HepG2 (cell line): Measurements from ENCODE around the gene NUDT14. TPM values are rescaled to one million over a fixed set of nuclear protein-coding genes. Genes with fewer than 3 reads are reported as not detected.

Experiments used
- ATAC-seq: fragments of 200-7000 bp; cut with Tn5 transposase; 3 replicates; pipeline ENCODE4 v1.9.1; 2020; ENCODE audit warnings: mild to moderate bottlenecking, moderate library complexity
- BruUV-seq: library from RNA; stranded (reverse); fragments of 400-500 nt; replicated peaks from 2 replicates; lab custom pipeline; 2021; lab: Mats Ljungman, UMichigan
- CTCF ChIA-PET: fragments of 300-600 bp; formaldehyde crosslinking; extraction: SDS; loops from one replicate; lab custom pipeline; 2021; ENCODE audit warnings: low total read pairs, inconsistent platforms, low intra/inter-chr PET ratio; lab: Yijun Ruan, JAX
- POLR2A ChIA-PET: fragments of 350-600 bp; sonication (Branson Sonifier 250); formaldehyde crosslinking; loops from one replicate; lab custom pipeline; 2020; ENCODE audit warnings: antibody characterized with exemption, inconsistent platforms; lab: Yijun Ruan, JAX
- DNase-seq: peaks from one replicate; pipeline ENCODE4 v3.0.0-alpha.2; 2015; ENCODE audit warnings: low spot score
- FAIRE-seq: peaks from 3 replicates; lab custom pipeline; 2011; peaks lifted over from hg19 to GRCh38; lab: Jason Lieb, UNC
- H2AFZ ChIP-seq: one replicate; pipeline ENCODE4 v1.6.1; 2011; ENCODE audit warnings: low read length, inconsistent platforms
- H3K27ac ChIP-seq: fragments of 300-600 bp; 3 replicates; pipeline ENCODE4 v1.8.0; 2011; ENCODE audit warnings: mixed run types, mild to moderate bottlenecking, mixed read lengths, low read length, inconsistent platforms; ENCODE audit not compliant: insufficient read depth; ENCODE audit errors: extremely low read length
- H3K27me3 ChIP-seq, 2 experiments: fragments of 200-600 bp in 1 of 2; 2 replicates in 1 of 2; 3 replicates in 1 of 2; pipeline versions ENCODE4 v1.6.0 to v1.8.0; 2011; ENCODE audit warnings: low read length in 2 of 2, mild to moderate bottlenecking in 2 of 2, moderate library complexity in 2 of 2, inconsistent platforms in 1 of 2; ENCODE audit not compliant: insufficient read depth in 2 of 2, control insufficient read depth in 1 of 2
- H3K36me3 ChIP-seq, 2 experiments: fragments of 200-600 bp in 1 of 2; replicated peaks in 1 of 2; 2 replicates in 1 of 2; 3 replicates in 1 of 2; pipeline versions ENCODE4 v1.5.1 to v1.8.0; 2011; ENCODE audit warnings: low read length in 2 of 2, inconsistent platforms in 1 of 2; ENCODE audit not compliant: insufficient read depth in 2 of 2, control insufficient read depth in 1 of 2
- H3K4me1 ChIP-seq: 2 replicates; pipeline ENCODE4 v1.5.1; 2012; ENCODE audit warnings: low read length, inconsistent platforms; ENCODE audit not compliant: insufficient read depth
- H3K4me2 ChIP-seq: 2 replicates; pipeline ENCODE4 v1.6.0; 2011; ENCODE audit warnings: low read depth, low read length, inconsistent platforms
- H3K4me3 ChIP-seq, 3 experiments: fragments of 200-600 bp in 1 of 3; sonication (generic), shearing (Covaris generic) in 1 of 3; replicated peaks in 1 of 3; 2 replicates each; pipeline ENCODE4 v1.5.1; 2011 to 2016; ENCODE audit warnings: low read length in 3 of 3, inconsistent platforms in 2 of 3, low read depth in 2 of 3, mild to moderate bottlenecking in 2 of 3, control low read depth in 1 of 3, mixed read lengths in 1 of 3; ENCODE audit not compliant: insufficient read depth in 1 of 3
- H3K79me2 ChIP-seq: one replicate; pipeline ENCODE4 v1.6.1; 2011; ENCODE audit warnings: low read length, inconsistent platforms; ENCODE audit not compliant: insufficient read depth
- H3K9ac ChIP-seq: 2 replicates; pipeline ENCODE4 v1.6.0; 2011; ENCODE audit warnings: mild to moderate bottlenecking, low read depth, low read length, inconsistent platforms; ENCODE audit not compliant: insufficient read depth
- H3K9me3 ChIP-seq: 2 replicates; pipeline ENCODE4 v1.5.1; 2012; ENCODE audit warnings: mild to moderate bottlenecking, low read length
- H4K20me1 ChIP-seq: 2 replicates; pipeline ENCODE4 v1.6.0; 2011; ENCODE audit warnings: inconsistent platforms, mild to moderate bottlenecking, low read length, moderate library complexity; ENCODE audit not compliant: insufficient read depth
- FOXA3 ChIP-seq: IDR thresholded peaks from 2 replicates; pipeline ENCODE4 v1.6.1; 2016; ENCODE audit warnings: missing genetic modification reagents, missing compliant biosample characterization
- GATAD1 ChIP-seq: IDR thresholded peaks from 2 replicates; pipeline ENCODE4 v1.6.1; 2016; ENCODE audit warnings: missing genetic modification reagents, missing compliant biosample characterization
- HNF4G ChIP-seq, 2 experiments: sonication (generic) in 1 of 2; formaldehyde crosslinking in 1 of 2; IDR thresholded peaks; 2 replicates each; pipeline versions ENCODE4 v1.4.0 to v1.6.1; 2011 to 2020; ENCODE audit warnings: borderline replicate concordance in 2 of 2, low read depth in 2 of 2, mild to moderate bottlenecking in 2 of 2, low read length in 1 of 2, missing genetic modification reagents in 1 of 2, moderate library complexity in 1 of 2
- MED8 ChIP-seq: sonication (generic); formaldehyde crosslinking; IDR thresholded peaks from 2 replicates; pipeline ENCODE4 v1.8.1; 2023; ENCODE audit warnings: mild to moderate bottlenecking, missing genetic modification reagents; ENCODE audit not compliant: insufficient replicate concordance
- SOX6 ChIP-seq, 2 experiments: fragments of 450-650 bp in 1 of 2; sonication (generic) in 1 of 2; formaldehyde crosslinking in 1 of 2; IDR thresholded peaks; 2 replicates each; pipeline versions ENCODE4 v1.4.0 to v1.6.1; 2017 to 2020; ENCODE audit warnings: antibody characterized with exemption in 1 of 2, mild to moderate bottlenecking in 1 of 2, missing genetic modification reagents in 1 of 2
- ZFP1 ChIP-seq: IDR thresholded peaks from 2 replicates; pipeline ENCODE4 v1.6.1; 2016
- ZNF207 ChIP-seq: fragments of 450-650 bp; IDR thresholded peaks from 2 replicates; pipeline ENCODE4 v1.6.1; 2016; ENCODE audit warnings: antibody characterized with exemption, borderline replicate concordance
- ZNF296 ChIP-seq: sonication (generic); formaldehyde crosslinking; conservative IDR thresholded peaks from 2 replicates; pipeline ENCODE4 v1.5.0; 2020; ENCODE audit warnings: mild to moderate bottlenecking, missing genetic modification reagents
- ZSCAN29 ChIP-seq: sonication (generic); formaldehyde crosslinking; conservative IDR thresholded peaks from 2 replicates; pipeline ENCODE4 v1.4.0; 2020; ENCODE audit warnings: mild to moderate bottlenecking, missing genetic modification reagents
- WGBS: methylation state at CpG from one replicate; pipeline ENCODE4 v1.1.6; 2017; ENCODE audit warnings: low lambda C conversion rate; 5-methylcytosine and 5-hydroxymethylcytosine counted together
- in situ Hi-C: cut with HindIII; loops from 2 replicates; pipeline ENCODE4 v1.10.0; 2017; ENCODE audit warnings: low pct_unique_long_range_greater_than_20kb; ENCODE audit not compliant: extremely low pct_ligation_motif_present
- intact Hi-C: fragments of 100-400 bp; cut with micrococcal nuclease; formaldehyde crosslinking; loops from one replicate; pipeline ENCODE4 v1.10.0; 2022; ENCODE audit not compliant: unreplicated experiment
- polyA plus RNA-seq, 8 experiments: library from polyadenylated mRNA; depleted of rRNA in 3 of 8; stranded (reverse) in 7 of 8; unstranded in 1 of 8; fragments of >200 nt; fragmentation: Illumina TruSeq in 4 of 8; extraction: Trizol in 4 of 8; gene quantifications; 2 replicates each; pipeline versions ENCODE4 v1.2.1 to v1.2.3, GENCODE V29; 2011 to 2016; ENCODE audit warnings: low read depth in 4 of 8, missing spikeins in 1 of 8, mixed read lengths in 1 of 8; ENCODE audit not compliant: insufficient read depth in 1 of 8
- total RNA-seq, 5 experiments: library from RNA; depleted of rRNA; stranded (reverse); fragments of >200 nt; fragmentation: Illumina TruSeq; extraction: Trizol; gene quantifications; 2 replicates each; pipeline ENCODE4 v1.2.3, GENCODE V29; 2016; ENCODE audit warnings: low read depth in 1 of 5
- TF ChIP-seq, protein P1 (sequence below): IDR thresholded peaks from 2 replicates; pipeline ENCODE4 v1.6.1; 2016
- TF ChIP-seq, protein P2 (sequence below), 2 experiments: fragments of 450-650 bp in 1 of 2; sonication (generic) in 1 of 2; formaldehyde crosslinking in 1 of 2; IDR thresholded peaks; 2 replicates each; pipeline versions ENCODE4 v1.6.1 to v1.8.0; 2016 to 2022; ENCODE audit warnings: antibody characterized with exemption in 1 of 2, mild to moderate bottlenecking in 1 of 2, missing genetic modification reagents in 1 of 2
- TF ChIP-seq, protein P3 (sequence below): sonication (generic); formaldehyde crosslinking; IDR thresholded peaks from 2 replicates; pipeline ENCODE4 v1.4.0; 2020; ENCODE audit warnings: mild to moderate bottlenecking, missing genetic modification reagents

The NUDT14 gene
- total and polyA plus RNA-seq, 2 of the 13 experiments (the other 11 are each of a cell fraction or from before 2014, with no cell fraction given) = 5.8 to 6.1 TPM

DNA sequence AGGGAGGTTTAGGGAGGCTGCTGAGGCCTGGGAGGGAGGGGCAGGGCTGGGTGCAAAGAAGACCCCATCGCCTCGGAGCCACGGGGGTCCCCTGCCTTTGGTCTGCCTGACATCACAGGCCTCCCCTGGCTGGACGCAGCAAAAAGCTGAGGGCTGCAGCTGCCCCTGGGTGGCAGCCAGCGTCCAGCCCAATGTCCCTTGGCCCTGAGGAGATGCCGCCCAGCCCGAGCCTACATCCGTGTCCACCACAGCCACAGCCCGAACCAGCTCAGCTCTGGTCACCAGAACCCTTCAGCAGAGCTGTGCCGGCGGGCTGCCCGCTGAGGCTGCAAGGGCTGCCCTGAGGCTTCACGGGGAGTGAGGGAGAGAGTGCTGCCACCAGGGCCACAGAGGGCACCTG is 1.9 kb downstream of the NUDT14 start:
- peaks cover 16 to 86% of the 10 kb centered on the region in 2 experiments for H3K27me3 ChIP-seq
- BruUV-seq = no TSS peak
- peak; percentile 8; the same call in 1 of the 3 replicates for ATAC-seq
- no peak overlapping the region for H3K9ac ChIP-seq
- WGBS = 62% methylated on average over 3 of the region's 13 CpGs
- in situ Hi-C loops (no loop called here), intact Hi-C loops (no loop called here)
- ChIA-PET CTCF (no interaction called here), POLR2A (no interaction called here)
- 0 out of 2 replicates have a peak, but pooled peaks cover 3% of the 10 kb centered on the region for H4K20me1 ChIP-seq
- no peak overlapping the region for H3K4me2 ChIP-seq
- no peak overlapping the region for H3K27ac ChIP-seq
- no peaks in the 10 kb centered on the region for H3K79me2 ChIP-seq
- H3K4me3 ChIP-seq = no peak overlapping the region
- peaks cover 19% of the 10 kb centered on the region; the same call in 1 of the 2 replicates for H3K4me1 ChIP-seq
- no peak for DNase-seq
- no peaks in the 10 kb centered on the region for H3K9me3 ChIP-seq
- no peaks in the 10 kb centered on the region for H3K36me3 ChIP-seq
- FAIRE-seq = no peak
- no peak overlapping the region for H2AFZ ChIP-seq
- TF ChIP-seq SOX6 (IDR thresholded peaks at IDR 0.05) (no peak), SOX6 (CRISPR knock-in tag; IDR thresholded peaks at IDR 0.05) (no peak), ZFP1 (CRISPR knock-in tag) (no peak), MED8 (CRISPR knock-in tag) (no peak), ZSCAN29 (CRISPR knock-in tag) (no peak), ZNF207 (no peak), HNF4G (IDR thresholded peaks at IDR 0.05; ENCODE audit: borderline replicate concordance, low read depth, low read length) (no peak), HNF4G (CRISPR knock-in tag; IDR thresholded peaks at IDR 0.05; ENCODE audit: borderline replicate concordance, low read depth) (no peak), FOXA3 (CRISPR knock-in tag) (no peak), ZNF296 (CRISPR knock-in tag) (no peak), GATAD1 (no peak)
- TF ChIP-seq, protein P1, sequence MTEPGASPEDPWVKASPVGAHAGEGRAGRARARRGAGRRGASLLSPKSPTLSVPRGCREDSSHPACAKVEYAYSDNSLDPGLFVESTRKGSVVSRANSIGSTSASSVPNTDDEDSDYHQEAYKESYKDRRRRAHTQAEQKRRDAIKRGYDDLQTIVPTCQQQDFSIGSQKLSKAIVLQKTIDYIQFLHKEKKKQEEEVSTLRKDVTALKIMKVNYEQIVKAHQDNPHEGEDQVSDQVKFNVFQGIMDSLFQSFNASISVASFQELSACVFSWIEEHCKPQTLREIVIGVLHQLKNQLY (CRISPR knock-in tag) = no peak
- TF ChIP-seq, protein P2, sequence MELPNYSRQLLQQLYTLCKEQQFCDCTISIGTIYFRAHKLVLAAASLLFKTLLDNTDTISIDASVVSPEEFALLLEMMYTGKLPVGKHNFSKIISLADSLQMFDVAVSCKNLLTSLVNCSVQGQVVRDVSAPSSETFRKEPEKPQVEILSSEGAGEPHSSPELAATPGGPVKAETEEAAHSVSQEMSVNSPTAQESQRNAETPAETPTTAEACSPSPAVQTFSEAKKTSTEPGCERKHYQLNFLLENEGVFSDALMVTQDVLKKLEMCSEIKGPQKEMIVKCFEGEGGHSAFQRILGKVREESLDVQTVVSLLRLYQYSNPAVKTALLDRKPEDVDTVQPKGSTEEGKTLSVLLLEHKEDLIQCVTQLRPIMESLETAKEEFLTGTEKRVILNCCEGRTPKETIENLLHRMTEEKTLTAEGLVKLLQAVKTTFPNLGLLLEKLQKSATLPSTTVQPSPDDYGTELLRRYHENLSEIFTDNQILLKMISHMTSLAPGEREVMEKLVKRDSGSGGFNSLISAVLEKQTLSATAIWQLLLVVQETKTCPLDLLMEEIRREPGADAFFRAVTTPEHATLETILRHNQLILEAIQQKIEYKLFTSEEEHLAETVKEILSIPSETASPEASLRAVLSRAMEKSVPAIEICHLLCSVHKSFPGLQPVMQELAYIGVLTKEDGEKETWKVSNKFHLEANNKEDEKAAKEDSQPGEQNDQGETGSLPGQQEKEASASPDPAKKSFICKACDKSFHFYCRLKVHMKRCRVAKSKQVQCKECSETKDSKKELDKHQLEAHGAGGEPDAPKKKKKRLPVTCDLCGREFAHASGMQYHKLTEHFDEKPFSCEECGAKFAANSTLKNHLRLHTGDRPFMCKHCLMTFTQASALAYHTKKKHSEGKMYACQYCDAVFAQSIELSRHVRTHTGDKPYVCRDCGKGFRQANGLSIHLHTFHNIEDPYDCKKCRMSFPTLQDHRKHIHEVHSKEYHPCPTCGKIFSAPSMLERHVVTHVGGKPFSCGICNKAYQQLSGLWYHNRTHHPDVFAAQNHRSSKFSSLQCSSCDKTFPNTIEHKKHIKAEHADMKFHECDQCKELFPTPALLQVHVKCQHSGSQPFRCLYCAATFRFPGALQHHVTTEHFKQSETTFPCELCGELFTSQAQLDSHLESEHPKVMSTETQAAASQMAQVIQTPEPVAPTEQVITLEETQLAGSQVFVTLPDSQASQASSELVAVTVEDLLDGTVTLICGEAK (IDR thresholded peaks at IDR 0.05) = no peak
- TF ChIP-seq, protein P2 (CRISPR knock-in tag; IDR thresholded peaks at IDR 0.05) = no peak
- TF ChIP-seq, protein P3, sequence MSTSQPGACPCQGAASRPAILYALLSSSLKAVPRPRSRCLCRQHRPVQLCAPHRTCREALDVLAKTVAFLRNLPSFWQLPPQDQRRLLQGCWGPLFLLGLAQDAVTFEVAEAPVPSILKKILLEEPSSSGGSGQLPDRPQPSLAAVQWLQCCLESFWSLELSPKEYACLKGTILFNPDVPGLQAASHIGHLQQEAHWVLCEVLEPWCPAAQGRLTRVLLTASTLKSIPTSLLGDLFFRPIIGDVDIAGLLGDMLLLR = no peak
